ENCODE data around the gene ERC1. TPM values are rescaled to one million over a fixed set of nuclear protein-coding genes. Genes with fewer than 3 reads are reported as not detected.

The ERC1 gene
- polyA plus RNA-seq, 1 donor from 2014 or later: 7.1 TPM

- H3K27me3 ChIP-seq (ENCODE audit: insufficient read depth, low read depth, low read length): no peaks in the 10 kb centered on the region
- no peak overlapping the region for H2AFZ ChIP-seq (ENCODE audit: low read depth, low read length)
- H3K4me2 ChIP-seq (ENCODE audit: low read length): no peak overlapping the region
These were observed 384.3 kb downstream of the ERC1 start for GRCh38 chr12:1375323-1375722.

GRCh38 chr12:1377117-1377516, 386.1 kb downstream of the ERC1 start:
- Histone ChIP-seq H3K79me2 (replicated peaks; ENCODE audit: insufficient read depth, low read length) (no peaks in the 10 kb centered on the region), H4K20me1 (ENCODE audit: insufficient read depth) (no peaks in the 10 kb centered on the region), H3K4me2 (ENCODE audit: low read length) (no peak overlapping the region), H2AFZ (ENCODE audit: low read depth, low read length) (no peak overlapping the region), H3K9me2 (ENCODE audit: insufficient read depth, low read length) (no peaks in the 10 kb centered on the region), H3K36me3 (ENCODE audit: insufficient read depth, low read length) (peaks cover 14% of the 10 kb centered on the region), H3K4me3 (ENCODE audit: low read length) (no peak overlapping the region), H3K27ac (ENCODE audit: low read length) (no peak overlapping the region), H3F3A (ENCODE audit: insufficient read depth, low read length, poor library complexity, severe bottlenecking) (no peaks in the 10 kb centered on the region), H3K27me3 (ENCODE audit: insufficient read depth, low read depth, low read length) (no peaks in the 10 kb centered on the region), H3K9me3 (ENCODE audit: low read length) (peaks cover 10% of the 10 kb centered on the region), H3K9ac (ENCODE audit: low read length) (no peak overlapping the region)
- TF ChIP-seq SMC3 (conservative IDR thresholded peaks at IDR 0.05; ENCODE audit: poor library complexity): no peak
- TF ChIP-seq MXI1 (conservative IDR thresholded peaks at IDR 0.05; ENCODE audit: poor library complexity, severe bottlenecking): no peak
- no peak for TF ChIP-seq EZH2 (IDR thresholded peaks at IDR 0.05; ENCODE audit: borderline replicate concordance, insufficient read depth, low read length, poor library complexity, severe bottlenecking)
- no peak for TF ChIP-seq POLR2AphosphoS5 (IDR thresholded peaks at IDR 0.05)
- TF ChIP-seq CTCF (IDR thresholded peaks at IDR 0.05; ENCODE audit: poor library complexity, severe bottlenecking): no peak

More at GRCh38 chr12:1375323-1375722, 384.3 kb downstream of the ERC1 start:
- Histone ChIP-seq H3K4me3 (ENCODE audit: low read length) (no peak overlapping the region), H3K9me3 (ENCODE audit: low read length) (peaks cover 10% of the 10 kb centered on the region), H3K36me3 (ENCODE audit: insufficient read depth, low read length) (peaks cover 14% of the 10 kb centered on the region), H4K20me1 (ENCODE audit: insufficient read depth) (no peaks in the 10 kb centered on the region), H3K27ac (ENCODE audit: low read length) (no peak overlapping the region), H3K79me2 (replicated peaks; ENCODE audit: insufficient read depth, low read length) (no peaks in the 10 kb centered on the region), H3F3A (ENCODE audit: insufficient read depth, low read length, poor library complexity, severe bottlenecking) (no peaks in the 10 kb centered on the region), H3K9ac (ENCODE audit: low read length) (no peak overlapping the region), H3K9me2 (ENCODE audit: insufficient read depth, low read length) (no peaks in the 10 kb centered on the region)
- TF ChIP-seq SMC3 (conservative IDR thresholded peaks at IDR 0.05; ENCODE audit: poor library complexity): no peak

- Histone ChIP-seq H3K9me2 (ENCODE audit: insufficient read depth, low read length) (no peaks in the 10 kb centered on the region), H2AFZ (ENCODE audit: low read depth, low read length) (no peak overlapping the region)
These were observed 386.7 kb downstream of the ERC1 start for GRCh38 chr12:1377681-1378080.

More at GRCh38 chr12:1377681-1378080, 386.7 kb downstream of the ERC1 start:
- Histone ChIP-seq H3K36me3 (ENCODE audit: insufficient read depth, low read length) (peaks cover 14% of the 10 kb centered on the region), H3K4me3 (ENCODE audit: low read length) (no peak overlapping the region), H3K27me3 (ENCODE audit: insufficient read depth, low read depth, low read length) (no peaks in the 10 kb centered on the region), H3K4me2 (ENCODE audit: low read length) (no peak overlapping the region), H3F3A (ENCODE audit: insufficient read depth, low read length, poor library complexity, severe bottlenecking) (no peaks in the 10 kb centered on the region), H3K9ac (ENCODE audit: low read length) (no peak overlapping the region), H3K27ac (ENCODE audit: low read length) (no peak overlapping the region), H4K20me1 (ENCODE audit: insufficient read depth) (no peaks in the 10 kb centered on the region), H3K9me3 (ENCODE audit: low read length) (peaks cover 10% of the 10 kb centered on the region), H3K79me2 (replicated peaks; ENCODE audit: insufficient read depth, low read length) (no peaks in the 10 kb centered on the region)
- TF ChIP-seq REST (IDR thresholded peaks at IDR 0.05; ENCODE audit: borderline replicate concordance) (no peak), EZH2 (IDR thresholded peaks at IDR 0.05; ENCODE audit: borderline replicate concordance, insufficient read depth, low read length, poor library complexity, severe bottlenecking) (no peak), EP300 (conservative IDR thresholded peaks at IDR 0.05; ENCODE audit: poor library complexity, severe bottlenecking) (no peak), TAF1 (IDR thresholded peaks at IDR 0.05; ENCODE audit: low read depth) (no peak), POLR2AphosphoS5 (IDR thresholded peaks at IDR 0.05) (no peak)

All from neural cell (in vitro differentiated cells).